K562 (cell line): ENCODE results near the gene PSMA4. TPM values are rescaled to one million over a fixed set of nuclear protein-coding genes. Genes with fewer than 3 reads are reported as not detected.

Experiments used
- GABPB2 ChIP-seq: fragments of 250-450 bp; sonication (Bioruptor Pico); conservative IDR thresholded peaks from 2 replicates; pipeline ENCODE4 v1.5.1; 2021; ENCODE audit warnings: mild to moderate bottlenecking
- HEY1 ChIP-seq: fragments of 250-450 bp; sonication (Bioruptor Pico); IDR thresholded peaks from 2 replicates; pipeline ENCODE4 v1.5.0; 2020; ENCODE audit warnings: mild to moderate bottlenecking, moderate library complexity, borderline replicate concordance
- NRF1 ChIP-seq, 2 experiments: fragments of 450-650 bp; IDR thresholded peaks in 1 of 2; conservative IDR thresholded peaks in 1 of 2; 2 replicates each; pipeline ENCODE4 v1.6.1; 2014; ENCODE audit warnings: mild to moderate bottlenecking in 2 of 2
- RB1 ChIP-seq: fragments of 450-650 bp; IDR thresholded peaks from 2 replicates; pipeline ENCODE4 v1.6.1; 2017; ENCODE audit warnings: low read depth, mild to moderate bottlenecking
- SAFB2 ChIP-seq: fragments of 200-400 bp; formaldehyde crosslinking; IDR thresholded peaks from 2 replicates; pipeline ENCODE4 v1.6.1; 2018; ENCODE audit warnings: borderline replicate concordance, low read length, low read depth, moderate library complexity; ENCODE audit not compliant: severe bottlenecking
- SRSF1 ChIP-seq: fragments of 200-400 bp; formaldehyde crosslinking; IDR thresholded peaks from 2 replicates; pipeline ENCODE4 v1.6.1; 2017; ENCODE audit warnings: mild to moderate bottlenecking, low read depth, low read length, moderate library complexity
- ZC3H4 ChIP-seq: sonication (generic); formaldehyde crosslinking; IDR thresholded peaks from 2 replicates; pipeline ENCODE4 v1.9.0; 2021; ENCODE audit warnings: missing genetic modification reagents, borderline replicate concordance
- ZNF77 ChIP-seq: fragments of 250-450 bp; sonication (Bioruptor Pico); IDR thresholded peaks from 2 replicates; pipeline ENCODE4 v1.5.0; 2020
- polyA plus RNA-seq, 8 experiments: library from polyadenylated mRNA; depleted of rRNA in 4 of 8; stranded (reverse) in 5 of 8; unstranded in 3 of 8; fragments of >200 nt; fragmentation: Nextera tagmentation in 2 of 8; fragmentation: Illumina TruSeq in 1 of 8; extraction: Ambion mirVana in 2 of 8; extraction: Trizol in 1 of 8; gene quantifications; 2 replicates each; pipeline versions ENCODE4 v1.2.1 to v1.2.3, GENCODE V29; 2011 to 2014; ENCODE audit warnings: inconsistent platforms in 1 of 8, missing spikeins in 1 of 8
- total RNA-seq, 7 experiments: library from RNA; depleted of rRNA in 6 of 7; stranded (reverse); fragments of >200 nt in 6 of 7; fragmentation: Illumina TruSeq in 2 of 7; extraction: Trizol in 2 of 7; gene quantifications; 2 replicates each; pipeline versions ENCODE4 v1.2.1 to v1.2.3, GENCODE V29; 2011 to 2021; ENCODE audit warnings: low replicate concordance in 1 of 7
- TF ChIP-seq, protein P1 (sequence below): IDR thresholded peaks from 3 replicates; pipeline ENCODE4 v1.6.1; 2011; ENCODE audit warnings: borderline replicate concordance, mild to moderate bottlenecking; ENCODE audit not compliant: insufficient read length, insufficient read depth
- TF ChIP-seq, protein P2 (sequence below): fragments of 250-450 bp; sonication (Bioruptor Pico); IDR thresholded peaks from 2 replicates; pipeline ENCODE4 v1.5.0; 2021; ENCODE audit warnings: mild to moderate bottlenecking, borderline replicate concordance
- TF ChIP-seq, protein P3 (sequence below), 2 experiments: fragments of 450-650 bp; IDR thresholded peaks; 2 replicates each; pipeline ENCODE4 v1.6.1; 2018; ENCODE audit warnings: mild to moderate bottlenecking in 2 of 2, low read depth in 1 of 2; ENCODE audit not compliant: partially characterized antibody in 2 of 2
- TF ChIP-seq, protein P4 (sequence below): sonication (generic); formaldehyde crosslinking; IDR thresholded peaks from 2 replicates; pipeline ENCODE4 v1.8.0; 2022; ENCODE audit warnings: mild to moderate bottlenecking, missing genetic modification reagents
- TF ChIP-seq, protein P5 (sequence below), 3 experiments: fragments of 200-800 bp in 1 of 3; fragments of 250-450 bp in 1 of 3; fragments of 450-650 bp in 1 of 3; sonication (Bioruptor Pico) in 1 of 3; sonication (Bioruptor generic) in 1 of 3; formaldehyde crosslinking in 1 of 3; IDR thresholded peaks; 2 replicates each; pipeline versions ENCODE4 v1.6.1 to v1.8.0; 2016 to 2022; ENCODE audit warnings: mild to moderate bottlenecking in 2 of 3, missing genetic modification characterization in 2 of 3, missing compliant biosample characterization in 1 of 3, moderate library complexity in 1 of 3

Gene PSMA4
- total and polyA plus RNA-seq, 9 of the 15 experiments (the other 6 are each of a cell fraction or from before 2014, with no cell fraction given): 304 to 1,857 (median 666) TPM

DNA sequence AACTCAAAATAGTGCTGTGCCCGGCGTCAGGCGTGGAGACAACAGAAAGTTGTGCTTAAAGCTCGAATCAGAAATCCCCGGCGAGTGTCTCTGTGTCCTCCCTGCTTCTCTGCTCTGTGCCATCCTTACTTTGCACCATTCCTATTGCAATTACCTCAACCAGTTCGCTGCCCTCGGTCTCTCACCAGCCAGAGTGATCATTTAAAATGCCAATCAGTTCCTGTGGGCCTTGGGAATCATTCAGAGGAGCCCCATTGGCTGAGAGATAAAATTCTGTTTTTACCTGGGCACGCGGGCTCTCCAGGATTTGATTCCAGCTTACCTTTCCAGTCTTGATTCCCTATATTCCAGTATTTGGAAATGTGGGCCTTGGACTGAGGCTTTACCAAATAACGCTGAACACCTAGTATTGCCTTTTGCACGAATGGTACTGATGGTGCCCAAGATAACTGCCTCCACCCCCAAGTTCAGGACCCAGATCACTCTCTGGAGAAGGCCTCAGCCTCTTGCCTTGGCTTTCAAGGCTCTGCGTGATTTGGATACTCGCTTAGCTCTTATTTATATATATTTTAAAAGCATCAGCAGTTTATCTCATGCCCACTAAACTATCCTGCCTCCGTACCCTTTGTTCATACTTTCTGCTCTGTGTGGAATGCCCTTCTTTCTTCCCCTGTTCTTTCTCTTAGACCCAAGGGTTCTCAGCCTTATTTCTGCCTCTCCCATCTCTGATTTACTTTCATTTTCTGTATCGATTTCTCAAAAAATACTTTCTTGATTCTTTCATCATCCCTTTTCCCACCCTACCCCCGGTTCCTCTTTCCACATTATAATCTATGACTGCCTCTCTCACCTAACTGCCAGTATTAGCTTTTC is 863 bp downstream of the PSMA4 start (continued):
- TF ChIP-seq, protein P1, sequence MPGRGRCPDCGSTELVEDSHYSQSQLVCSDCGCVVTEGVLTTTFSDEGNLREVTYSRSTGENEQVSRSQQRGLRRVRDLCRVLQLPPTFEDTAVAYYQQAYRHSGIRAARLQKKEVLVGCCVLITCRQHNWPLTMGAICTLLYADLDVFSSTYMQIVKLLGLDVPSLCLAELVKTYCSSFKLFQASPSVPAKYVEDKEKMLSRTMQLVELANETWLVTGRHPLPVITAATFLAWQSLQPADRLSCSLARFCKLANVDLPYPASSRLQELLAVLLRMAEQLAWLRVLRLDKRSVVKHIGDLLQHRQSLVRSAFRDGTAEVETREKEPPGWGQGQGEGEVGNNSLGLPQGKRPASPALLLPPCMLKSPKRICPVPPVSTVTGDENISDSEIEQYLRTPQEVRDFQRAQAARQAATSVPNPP: no peak
- no peak for TF ChIP-seq GABPB2
- TF ChIP-seq, protein P2, sequence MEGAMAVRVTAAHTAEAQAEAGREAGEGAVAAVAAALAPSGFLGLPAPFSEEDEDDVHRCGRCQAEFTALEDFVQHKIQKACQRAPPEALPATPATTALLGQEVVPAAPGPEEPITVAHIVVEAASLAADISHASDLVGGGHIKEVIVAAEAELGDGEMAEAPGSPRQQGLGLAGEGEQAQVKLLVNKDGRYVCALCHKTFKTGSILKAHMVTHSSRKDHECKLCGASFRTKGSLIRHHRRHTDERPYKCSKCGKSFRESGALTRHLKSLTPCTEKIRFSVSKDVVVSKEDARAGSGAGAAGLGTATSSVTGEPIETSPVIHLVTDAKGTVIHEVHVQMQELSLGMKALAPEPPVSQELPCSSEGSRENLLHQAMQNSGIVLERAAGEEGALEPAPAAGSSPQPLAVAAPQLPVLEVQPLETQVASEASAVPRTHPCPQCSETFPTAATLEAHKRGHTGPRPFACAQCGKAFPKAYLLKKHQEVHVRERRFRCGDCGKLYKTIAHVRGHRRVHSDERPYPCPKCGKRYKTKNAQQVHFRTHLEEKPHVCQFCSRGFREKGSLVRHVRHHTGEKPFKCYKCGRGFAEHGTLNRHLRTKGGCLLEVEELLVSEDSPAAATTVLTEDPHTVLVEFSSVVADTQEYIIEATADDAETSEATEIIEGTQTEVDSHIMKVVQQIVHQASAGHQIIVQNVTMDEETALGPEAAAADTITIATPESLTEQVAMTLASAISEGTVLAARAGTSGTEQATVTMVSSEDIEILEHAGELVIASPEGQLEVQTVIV (CRISPR knock-in tag): no peak
- no peak for TF ChIP-seq SRSF1
- no peak for TF ChIP-seq HEY1 (CRISPR knock-in tag)
- TF ChIP-seq ZC3H4 (CRISPR knock-in tag): no peak
- TF ChIP-seq, protein P3, sequence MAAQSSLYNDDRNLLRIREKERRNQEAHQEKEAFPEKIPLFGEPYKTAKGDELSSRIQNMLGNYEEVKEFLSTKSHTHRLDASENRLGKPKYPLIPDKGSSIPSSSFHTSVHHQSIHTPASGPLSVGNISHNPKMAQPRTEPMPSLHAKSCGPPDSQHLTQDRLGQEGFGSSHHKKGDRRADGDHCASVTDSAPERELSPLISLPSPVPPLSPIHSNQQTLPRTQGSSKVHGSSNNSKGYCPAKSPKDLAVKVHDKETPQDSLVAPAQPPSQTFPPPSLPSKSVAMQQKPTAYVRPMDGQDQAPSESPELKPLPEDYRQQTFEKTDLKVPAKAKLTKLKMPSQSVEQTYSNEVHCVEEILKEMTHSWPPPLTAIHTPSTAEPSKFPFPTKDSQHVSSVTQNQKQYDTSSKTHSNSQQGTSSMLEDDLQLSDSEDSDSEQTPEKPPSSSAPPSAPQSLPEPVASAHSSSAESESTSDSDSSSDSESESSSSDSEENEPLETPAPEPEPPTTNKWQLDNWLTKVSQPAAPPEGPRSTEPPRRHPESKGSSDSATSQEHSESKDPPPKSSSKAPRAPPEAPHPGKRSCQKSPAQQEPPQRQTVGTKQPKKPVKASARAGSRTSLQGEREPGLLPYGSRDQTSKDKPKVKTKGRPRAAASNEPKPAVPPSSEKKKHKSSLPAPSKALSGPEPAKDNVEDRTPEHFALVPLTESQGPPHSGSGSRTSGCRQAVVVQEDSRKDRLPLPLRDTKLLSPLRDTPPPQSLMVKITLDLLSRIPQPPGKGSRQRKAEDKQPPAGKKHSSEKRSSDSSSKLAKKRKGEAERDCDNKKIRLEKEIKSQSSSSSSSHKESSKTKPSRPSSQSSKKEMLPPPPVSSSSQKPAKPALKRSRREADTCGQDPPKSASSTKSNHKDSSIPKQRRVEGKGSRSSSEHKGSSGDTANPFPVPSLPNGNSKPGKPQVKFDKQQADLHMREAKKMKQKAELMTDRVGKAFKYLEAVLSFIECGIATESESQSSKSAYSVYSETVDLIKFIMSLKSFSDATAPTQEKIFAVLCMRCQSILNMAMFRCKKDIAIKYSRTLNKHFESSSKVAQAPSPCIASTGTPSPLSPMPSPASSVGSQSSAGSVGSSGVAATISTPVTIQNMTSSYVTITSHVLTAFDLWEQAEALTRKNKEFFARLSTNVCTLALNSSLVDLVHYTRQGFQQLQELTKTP (IDR thresholded peaks at IDR 0.05; ENCODE audit: low read depth in 1 of 2, partially characterized antibody in 2 of 2): no peak
- no peak for TF ChIP-seq ZNF77 (CRISPR knock-in tag)
- TF ChIP-seq, protein P4, sequence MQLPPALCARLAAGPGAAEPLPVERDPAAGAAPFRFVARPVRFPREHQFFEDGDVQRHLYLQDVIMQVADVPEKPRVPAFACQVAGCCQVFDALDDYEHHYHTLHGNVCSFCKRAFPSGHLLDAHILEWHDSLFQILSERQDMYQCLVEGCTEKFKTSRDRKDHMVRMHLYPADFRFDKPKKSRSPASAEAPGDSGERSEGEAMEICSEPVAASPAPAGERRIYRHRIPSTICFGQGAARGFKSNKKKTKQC (CRISPR knock-in tag): no peak
- TF ChIP-seq RB1: no peak
- no peak for TF ChIP-seq SAFB2
- TF ChIP-seq, protein P5, sequence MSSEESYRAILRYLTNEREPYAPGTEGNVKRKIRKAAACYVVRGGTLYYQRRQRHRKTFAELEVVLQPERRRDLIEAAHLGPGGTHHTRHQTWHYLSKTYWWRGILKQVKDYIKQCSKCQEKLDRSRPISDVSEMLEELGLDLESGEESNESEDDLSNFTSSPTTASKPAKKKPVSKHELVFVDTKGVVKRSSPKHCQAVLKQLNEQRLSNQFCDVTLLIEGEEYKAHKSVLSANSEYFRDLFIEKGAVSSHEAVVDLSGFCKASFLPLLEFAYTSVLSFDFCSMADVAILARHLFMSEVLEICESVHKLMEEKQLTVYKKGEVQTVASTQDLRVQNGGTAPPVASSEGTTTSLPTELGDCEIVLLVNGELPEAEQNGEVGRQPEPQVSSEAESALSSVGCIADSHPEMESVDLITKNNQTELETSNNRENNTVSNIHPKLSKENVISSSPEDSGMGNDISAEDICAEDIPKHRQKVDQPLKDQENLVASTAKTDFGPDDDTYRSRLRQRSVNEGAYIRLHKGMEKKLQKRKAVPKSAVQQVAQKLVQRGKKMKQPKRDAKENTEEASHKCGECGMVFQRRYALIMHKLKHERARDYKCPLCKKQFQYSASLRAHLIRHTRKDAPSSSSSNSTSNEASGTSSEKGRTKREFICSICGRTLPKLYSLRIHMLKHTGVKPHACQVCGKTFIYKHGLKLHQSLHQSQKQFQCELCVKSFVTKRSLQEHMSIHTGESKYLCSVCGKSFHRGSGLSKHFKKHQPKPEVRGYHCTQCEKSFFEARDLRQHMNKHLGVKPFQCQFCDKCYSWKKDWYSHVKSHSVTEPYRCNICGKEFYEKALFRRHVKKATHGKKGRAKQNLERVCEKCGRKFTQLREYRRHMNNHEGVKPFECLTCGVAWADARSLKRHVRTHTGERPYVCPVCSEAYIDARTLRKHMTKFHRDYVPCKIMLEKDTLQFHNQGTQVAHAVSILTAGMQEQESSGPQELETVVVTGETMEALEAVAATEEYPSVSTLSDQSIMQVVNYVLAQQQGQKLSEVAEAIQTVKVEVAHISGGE (CRISPR knock-in tag; IDR thresholded peaks at IDR 0.05): no peak
- TF ChIP-seq NRF1 (conservative IDR thresholded peaks at IDR 0.05 in 1 of 2, IDR thresholded peaks at IDR 0.05 in 1 of 2): no peak
